ENCODE measurements around the gene GAB1. TPM values are rescaled to one million over a fixed set of nuclear protein-coding genes. Genes with fewer than 3 reads are reported as not detected.

Gene GAB1
- polyA plus RNA-seq, 6 donors from 2014 or later: 4.3 to 14.5 (median 7.5) TPM

GRCh38 chr4:143386812-143387211, 50.1 kb downstream of the GAB1 start:
- H3K36me3 Mint-ChIP-seq: peaks cover 4 to 6% of the 10 kb centered on the region in 2 donors
- peaks cover 51 to 79% (median 77%) of the 10 kb centered on the region in 3 donors for H3K4me1 Mint-ChIP-seq
- no peaks in the 10 kb centered on the region for H3K9me3 Mint-ChIP-seq
- no peaks in the 10 kb centered on the region for H3K27me3 Mint-ChIP-seq
- no peak overlapping the region for H3K4me3 Mint-ChIP-seq
- no peak for DNase-seq
- H3K27ac Mint-ChIP-seq: peak overlapping the region in 2 of 6 donors; percentile 2 to 10
- no peak for ATAC-seq (ENCODE audit: low read depth in 2 of 2)

- Mint-ChIP-seq H3K4me1 (peaks cover 39 to 67% (median 63%) of the 10 kb centered on the region in 3 donors), H3K27ac (peak overlapping the region in 1 of 6 donors; percentile 34), H3K4me3 (peak overlapping the region in 1 of 8 donors; percentile 10), H3K27me3 (no peaks in the 10 kb centered on the region), H3K36me3 (peaks cover 4 to 6% of the 10 kb centered on the region in 2 donors), H3K9me3 (no peaks in the 10 kb centered on the region)
- no peak for ATAC-seq (ENCODE audit: low read depth in 2 of 2)
- DNase-seq: no peak
Measured at GRCh38 chr4:143389579-143390195, 53.0 kb downstream of the GAB1 start.

- DNase-seq (no peak), ATAC-seq (ENCODE audit: low read depth in 2 of 2) (peak; percentile 49 to 70)
- Mint-ChIP-seq H3K27me3 (no peaks in the 10 kb centered on the region), H3K4me3 (peak overlapping the region in 6 of 8 donors; percentile 5 to 74 (median 28)), H3K9me3 (no peaks in the 10 kb centered on the region), H3K27ac (peak overlapping the region; percentile 0 to 91 (median 54)), H3K36me3 (peaks cover 4 to 6% of the 10 kb centered on the region in 2 donors), H3K4me1 (peaks cover 31 to 60% (median 53%) of the 10 kb centered on the region in 3 donors)
Measured at GRCh38 chr4:143390764-143391163, 54.1 kb downstream of the GAB1 start.

- Mint-ChIP-seq H3K4me3 (peak overlapping the region in 5 of 8 donors; percentile 6 to 74 (median 23)), H3K27ac (peak overlapping the region in 4 of 6 donors; percentile 50 to 91 (median 73)), H3K36me3 (peaks cover 4 to 6% of the 10 kb centered on the region in 2 donors), H3K9me3 (no peaks in the 10 kb centered on the region), H3K4me1 (peaks cover 31 to 65% (median 54%) of the 10 kb centered on the region in 3 donors), H3K27me3 (no peaks in the 10 kb centered on the region)
- peak in 1 of 2 donors; percentile 27 for ATAC-seq (ENCODE audit: low read depth in 2 of 2)
- no peak for DNase-seq
Measured at GRCh38 chr4:143391261-143391660, 54.6 kb downstream of the GAB1 start.

- peaks cover 31 to 66% (median 55%) of the 10 kb centered on the region in 3 donors for H3K4me1 Mint-ChIP-seq
- H3K27ac Mint-ChIP-seq: peak overlapping the region in 3 of 6 donors; percentile 12 to 91 (median 87)
- peak overlapping the region in 2 of 8 donors; percentile 25 to 74 for H3K4me3 Mint-ChIP-seq
- H3K36me3 Mint-ChIP-seq: peaks cover under 1 to 6% of the 10 kb centered on the region in 2 donors
- DNase-seq (no peak), ATAC-seq (ENCODE audit: low read depth in 2 of 2) (no peak)
- no peaks in the 10 kb centered on the region for H3K9me3 Mint-ChIP-seq
- H3K27me3 Mint-ChIP-seq: no peaks in the 10 kb centered on the region
Measured at GRCh38 chr4:143391895-143392294, 55.2 kb downstream of the GAB1 start.

- no peak for ATAC-seq (ENCODE audit: low read depth in 2 of 2)
- DNase-seq: no peak
- Mint-ChIP-seq H3K27me3 (no peaks in the 10 kb centered on the region), H3K4me3 (no peak overlapping the region), H3K9me3 (no peaks in the 10 kb centered on the region), H3K36me3 (no peaks in the 10 kb centered on the region), H3K4me1 (peaks cover 20 to 59% (median 49%) of the 10 kb centered on the region in 3 donors), H3K27ac (peak overlapping the region in 1 of 6 donors; percentile 58)
Measured at GRCh38 chr4:143393195-143393594, 56.5 kb downstream of the GAB1 start.

- ATAC-seq (ENCODE audit: low read depth in 2 of 2) (no peak), DNase-seq (no peak)
- H3K4me3 Mint-ChIP-seq: no peak overlapping the region
- no peaks in the 10 kb centered on the region for H3K36me3 Mint-ChIP-seq
- H3K9me3 Mint-ChIP-seq: no peaks in the 10 kb centered on the region
- peak overlapping the region in 2 of 6 donors; percentile 24 to 45 for H3K27ac Mint-ChIP-seq
- peaks cover 24 to 56% (median 49%) of the 10 kb centered on the region in 3 donors for H3K4me1 Mint-ChIP-seq
- no peaks in the 10 kb centered on the region for H3K27me3 Mint-ChIP-seq
Measured at GRCh38 chr4:143394739-143395453, 58.2 kb downstream of the GAB1 start.

- Mint-ChIP-seq H3K27me3 (no peaks in the 10 kb centered on the region), H3K27ac (peak overlapping the region in 1 of 6 donors; percentile 67), H3K9me3 (no peaks in the 10 kb centered on the region), H3K4me1 (peaks cover 15 to 41% (median 41%) of the 10 kb centered on the region in 3 donors), H3K4me3 (peak overlapping the region in 1 of 8 donors; percentile 23), H3K36me3 (no peaks in the 10 kb centered on the region)
- ATAC-seq (ENCODE audit: low read depth in 2 of 2) (no peak), DNase-seq (no peak)
Measured at GRCh38 chr4:143396695-143397094, 60.0 kb downstream of the GAB1 start.

GRCh38 chr4:143397335-143397734, 60.7 kb downstream of the GAB1 start:
- DNase-seq (no peak), ATAC-seq (ENCODE audit: low read depth in 2 of 2) (no peak)
- H3K4me1 Mint-ChIP-seq: peaks cover 14 to 41% (median 39%) of the 10 kb centered on the region in 3 donors
- H3K27me3 Mint-ChIP-seq: no peaks in the 10 kb centered on the region
- H3K4me3 Mint-ChIP-seq: no peak overlapping the region
- no peaks in the 10 kb centered on the region for H3K36me3 Mint-ChIP-seq
- no peaks in the 10 kb centered on the region for H3K9me3 Mint-ChIP-seq
- H3K27ac Mint-ChIP-seq: no peak overlapping the region

- Mint-ChIP-seq H3K4me3 (no peak overlapping the region), H3K27ac (peak overlapping the region in 4 of 6 donors; percentile 7 to 80 (median 40)), H3K27me3 (no peaks in the 10 kb centered on the region), H3K9me3 (no peaks in the 10 kb centered on the region), H3K36me3 (no peaks in the 10 kb centered on the region), H3K4me1 (peaks cover 20 to 43% (median 42%) of the 10 kb centered on the region in 3 donors)
- DNase-seq: no peak
- ATAC-seq (ENCODE audit: low read depth in 2 of 2): no peak
Measured at GRCh38 chr4:143397887-143398286, 61.2 kb downstream of the GAB1 start.

- peak; percentile 57 for ATAC-seq (ENCODE audit: low read depth in 2 of 2)
- no peaks in the 10 kb centered on the region for H3K36me3 Mint-ChIP-seq
- no peaks in the 10 kb centered on the region for H3K9me3 Mint-ChIP-seq
- H3K4me1 Mint-ChIP-seq: peaks cover 24 to 57% (median 55%) of the 10 kb centered on the region in 3 donors
- peak overlapping the region in 3 of 6 donors; percentile 35 to 91 (median 56) for H3K27ac Mint-ChIP-seq
- no peaks in the 10 kb centered on the region for H3K27me3 Mint-ChIP-seq
- peak; percentile 37 for DNase-seq
- no peak overlapping the region for H3K4me3 Mint-ChIP-seq
Measured at GRCh38 chr4:143399113-143399949, 62.7 kb downstream of the GAB1 start.

- Mint-ChIP-seq H3K4me1 (peaks cover 29 to 63% (median 60%) of the 10 kb centered on the region in 3 donors), H3K27ac (peak overlapping the region in 3 of 6 donors; percentile 6 to 91 (median 52)), H3K27me3 (no peaks in the 10 kb centered on the region), H3K36me3 (no peaks in the 10 kb centered on the region), H3K9me3 (no peaks in the 10 kb centered on the region), H3K4me3 (no peak overlapping the region)
- no peak for ATAC-seq (ENCODE audit: low read depth in 2 of 2)
- no peak for DNase-seq
Measured at GRCh38 chr4:143400082-143400481, 63.4 kb downstream of the GAB1 start.

Data from naive B cell (primary cell).